ENCODE measurements around the gene NRDE2. TPM values are rescaled to one million over a fixed set of nuclear protein-coding genes. Genes with fewer than 3 reads are reported as not detected.

Gene NRDE2
- polyA plus RNA-seq, 1 experiment: 8.8 TPM

DNA sequence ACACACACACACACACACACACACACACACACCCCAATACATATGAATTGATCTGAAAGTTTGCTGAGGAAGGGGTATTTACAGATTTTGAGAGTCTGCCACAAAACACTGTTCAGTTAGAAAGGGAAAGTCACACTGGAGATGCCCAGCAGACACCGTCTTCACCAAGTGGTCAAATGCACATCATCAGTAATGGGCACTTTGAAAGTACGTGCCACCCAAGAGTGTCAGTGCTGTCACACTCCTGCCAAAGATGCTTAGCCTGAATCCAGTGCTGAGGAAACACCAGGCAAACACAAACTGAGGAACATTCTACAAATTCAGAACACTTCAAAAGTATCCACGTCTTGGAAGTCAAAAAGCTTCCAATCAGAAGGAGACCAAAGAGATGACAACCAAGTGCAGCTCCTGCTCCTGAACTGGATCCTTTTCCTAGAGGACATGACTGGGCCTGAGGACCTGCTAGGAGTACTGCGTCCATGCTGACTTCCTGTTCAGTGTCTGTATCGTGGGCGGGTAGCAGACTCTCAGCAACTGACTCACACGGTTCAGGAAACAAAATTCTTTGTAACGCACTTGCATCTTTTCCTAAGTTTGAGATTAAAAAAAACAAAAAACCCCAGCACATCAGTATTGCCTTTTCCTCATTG is 56.8 kb downstream of the NRDE2 start:
- no peak for DNase-seq (ENCODE audit: low read depth)
- Histone ChIP-seq H3K36me3 (ENCODE audit: control insufficient read depth, insufficient read depth, low read length) (peaks cover 20% of the 10 kb centered on the region), H3K4me3 (ENCODE audit: low read depth, low read length) (no peak overlapping the region), H3K27me3 (ENCODE audit: control insufficient read depth, insufficient read depth, low read length) (no peaks in the 10 kb centered on the region)
- TF ChIP-seq, protein P1, sequence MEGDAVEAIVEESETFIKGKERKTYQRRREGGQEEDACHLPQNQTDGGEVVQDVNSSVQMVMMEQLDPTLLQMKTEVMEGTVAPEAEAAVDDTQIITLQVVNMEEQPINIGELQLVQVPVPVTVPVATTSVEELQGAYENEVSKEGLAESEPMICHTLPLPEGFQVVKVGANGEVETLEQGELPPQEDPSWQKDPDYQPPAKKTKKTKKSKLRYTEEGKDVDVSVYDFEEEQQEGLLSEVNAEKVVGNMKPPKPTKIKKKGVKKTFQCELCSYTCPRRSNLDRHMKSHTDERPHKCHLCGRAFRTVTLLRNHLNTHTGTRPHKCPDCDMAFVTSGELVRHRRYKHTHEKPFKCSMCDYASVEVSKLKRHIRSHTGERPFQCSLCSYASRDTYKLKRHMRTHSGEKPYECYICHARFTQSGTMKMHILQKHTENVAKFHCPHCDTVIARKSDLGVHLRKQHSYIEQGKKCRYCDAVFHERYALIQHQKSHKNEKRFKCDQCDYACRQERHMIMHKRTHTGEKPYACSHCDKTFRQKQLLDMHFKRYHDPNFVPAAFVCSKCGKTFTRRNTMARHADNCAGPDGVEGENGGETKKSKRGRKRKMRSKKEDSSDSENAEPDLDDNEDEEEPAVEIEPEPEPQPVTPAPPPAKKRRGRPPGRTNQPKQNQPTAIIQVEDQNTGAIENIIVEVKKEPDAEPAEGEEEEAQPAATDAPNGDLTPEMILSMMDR (IDR thresholded peaks at IDR 0.05; ENCODE audit: insufficient read depth, low read depth, low read length): no peak
- ChIA-PET CTCF (no interaction called here), POLR2A (no interaction called here)

DNA sequence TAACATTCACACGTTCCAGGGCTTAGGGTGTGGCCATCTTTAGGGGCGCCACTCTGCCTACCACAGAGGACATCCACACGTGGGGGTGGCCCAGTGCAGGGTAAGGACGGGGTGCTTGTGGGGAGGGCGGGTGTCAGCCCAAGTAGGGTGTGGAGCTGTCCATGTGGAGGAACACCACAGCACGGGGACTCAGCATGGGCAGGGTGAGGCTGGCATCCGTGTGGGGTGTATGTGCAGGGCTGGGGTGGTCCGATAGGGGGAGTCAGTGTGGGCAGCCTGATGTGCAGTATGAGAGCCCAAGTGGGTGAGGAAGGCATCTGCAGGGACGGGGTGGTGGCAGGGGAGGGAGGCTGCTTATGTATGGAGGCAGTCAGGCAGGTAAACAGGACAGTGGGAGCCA is 57.7 kb downstream of the NRDE2 start:
- peaks cover 21% of the 10 kb centered on the region for H3K36me3 ChIP-seq (ENCODE audit: control insufficient read depth, insufficient read depth, low read length)
- CTCF ChIA-PET: no interaction called here

DNA sequence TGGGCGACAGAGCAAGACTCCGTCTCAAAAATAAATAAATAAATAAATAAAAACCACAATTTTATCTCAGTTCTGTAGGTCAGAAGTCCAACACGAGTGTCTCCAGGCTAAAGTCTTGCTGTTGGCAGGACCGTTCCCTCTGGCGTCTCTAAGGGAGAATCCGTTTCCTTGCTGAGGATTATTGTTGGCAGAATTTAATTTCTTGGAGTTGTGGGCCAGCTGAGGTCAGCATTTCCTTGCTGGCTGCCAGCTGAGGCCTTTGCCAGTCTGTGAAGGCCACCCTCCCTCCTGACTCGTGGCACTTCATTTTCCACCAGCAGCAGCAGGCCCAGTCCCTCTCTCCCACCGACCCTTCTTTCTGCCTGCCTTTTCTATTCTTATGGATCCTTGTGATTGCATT is 58.2 kb downstream of the NRDE2 start:
- TF ChIP-seq, protein P1 (IDR thresholded peaks at IDR 0.05; ENCODE audit: insufficient read depth, low read depth, low read length): no peak
- DNase-seq (ENCODE audit: low read depth): no peak
- H3K4me3 ChIP-seq (ENCODE audit: low read depth, low read length): no peak overlapping the region
- ChIA-PET CTCF (no interaction called here), POLR2A (no interaction called here)
- no peaks in the 10 kb centered on the region for H3K27me3 ChIP-seq (ENCODE audit: control insufficient read depth, insufficient read depth, low read length)
- H3K36me3 ChIP-seq (ENCODE audit: control insufficient read depth, insufficient read depth, low read length): peaks cover 21% of the 10 kb centered on the region

More for the DNA sequence above, 57.7 kb downstream of the NRDE2 start:
- no peak for DNase-seq (ENCODE audit: low read depth)
- H3K27me3 ChIP-seq (ENCODE audit: control insufficient read depth, insufficient read depth, low read length): no peaks in the 10 kb centered on the region
- H3K4me3 ChIP-seq (ENCODE audit: low read depth, low read length): no peak overlapping the region
- TF ChIP-seq, protein P1 (IDR thresholded peaks at IDR 0.05; ENCODE audit: insufficient read depth, low read depth, low read length): no peak
- POLR2A ChIA-PET: no interaction called here

DNA sequence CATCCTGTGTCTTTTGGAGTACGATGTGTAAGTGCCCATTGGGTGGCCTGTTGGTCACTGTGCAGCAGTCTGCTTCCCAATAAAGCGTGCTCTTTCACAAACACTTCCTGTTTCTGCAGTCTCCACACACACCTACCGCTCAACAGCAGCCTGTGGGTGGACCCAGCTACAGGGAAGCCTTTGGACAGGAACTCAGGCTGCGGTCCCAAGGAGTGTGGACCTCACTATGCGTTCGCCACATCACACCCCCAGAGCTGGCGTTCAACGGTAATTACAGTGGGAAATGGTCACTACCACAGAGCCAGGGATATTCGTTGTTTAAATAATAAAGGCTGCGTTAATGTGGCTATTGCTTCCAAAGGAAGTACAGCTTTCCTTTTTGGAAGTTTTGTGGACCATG is 59.2 kb downstream of the NRDE2 start:
- Histone ChIP-seq H3K4me3 (ENCODE audit: low read depth, low read length) (no peak overlapping the region), H3K27me3 (ENCODE audit: control insufficient read depth, insufficient read depth, low read length) (no peaks in the 10 kb centered on the region), H3K36me3 (ENCODE audit: control insufficient read depth, insufficient read depth, low read length) (peaks cover 23% of the 10 kb centered on the region)
- TF ChIP-seq, protein P1 (IDR thresholded peaks at IDR 0.05; ENCODE audit: insufficient read depth, low read depth, low read length): no peak
- ChIA-PET POLR2A (no interaction called here), CTCF (interaction anchor here (0.8 kb wide), 1 partner anchor 10 kb away, joined by 3 read pairs; no protein-coding TSS in a partner anchor)
- no peak for DNase-seq (ENCODE audit: low read depth)

DNA sequence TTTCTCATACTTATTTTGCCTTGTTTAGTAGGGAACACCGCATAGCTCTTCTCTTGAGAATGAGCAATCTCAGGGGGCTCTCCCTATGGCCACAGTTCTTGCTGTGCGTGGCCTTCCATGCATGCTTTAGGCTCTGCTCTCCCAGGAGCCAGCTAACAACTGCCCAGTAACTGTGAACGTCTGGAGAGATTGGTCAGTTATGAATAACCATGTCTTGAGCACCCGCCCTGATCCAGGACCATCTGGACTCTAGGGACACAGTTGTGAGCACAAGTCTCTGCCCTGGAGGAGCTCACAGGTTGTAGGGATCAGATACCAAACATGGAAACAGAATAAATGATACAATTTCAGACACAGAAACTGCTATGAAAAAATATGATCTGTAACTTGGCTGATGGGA is 63.3 kb downstream of the NRDE2 start:
- TF ChIP-seq, protein P1 (IDR thresholded peaks at IDR 0.05; ENCODE audit: insufficient read depth, low read depth, low read length): no peak
- Histone ChIP-seq H3K36me3 (ENCODE audit: control insufficient read depth, insufficient read depth, low read length) (peaks cover 30% of the 10 kb centered on the region), H3K4me3 (ENCODE audit: low read depth, low read length) (no peak overlapping the region), H3K27me3 (ENCODE audit: control insufficient read depth, insufficient read depth, low read length) (no peaks in the 10 kb centered on the region)
- ChIA-PET POLR2A (no interaction called here), CTCF (no interaction called here)
- no peak for DNase-seq (ENCODE audit: low read depth)

Measured in BJ (cell line).